GM12891 (cell line): Measurements from ENCODE around the gene HYAL2.

ENCODE experiments used
- POLR2A ChIP-seq: IDR thresholded peaks from 2 replicates; pipeline ENCODE4 v1.6.1; 2011; ENCODE audit warnings: low read depth, low read length, control low read depth
- POLR2AphosphoS5 ChIP-seq: IDR thresholded peaks from 2 replicates; pipeline ENCODE4 v1.6.1; 2011; ENCODE audit warnings: low read depth, low read length, control low read depth

GRCh38 chr3:50278123-50278879, 44.2 kb downstream of the HYAL2 start:
- no peak for TF ChIP-seq POLR2AphosphoS5
- no peak for TF ChIP-seq POLR2A
